ENCODE measurements around the gene OR11A1.

The OR11A1 gene, protein sequence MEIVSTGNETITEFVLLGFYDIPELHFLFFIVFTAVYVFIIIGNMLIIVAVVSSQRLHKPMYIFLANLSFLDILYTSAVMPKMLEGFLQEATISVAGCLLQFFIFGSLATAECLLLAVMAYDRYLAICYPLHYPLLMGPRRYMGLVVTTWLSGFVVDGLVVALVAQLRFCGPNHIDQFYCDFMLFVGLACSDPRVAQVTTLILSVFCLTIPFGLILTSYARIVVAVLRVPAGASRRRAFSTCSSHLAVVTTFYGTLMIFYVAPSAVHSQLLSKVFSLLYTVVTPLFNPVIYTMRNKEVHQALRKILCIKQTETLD

DNA sequence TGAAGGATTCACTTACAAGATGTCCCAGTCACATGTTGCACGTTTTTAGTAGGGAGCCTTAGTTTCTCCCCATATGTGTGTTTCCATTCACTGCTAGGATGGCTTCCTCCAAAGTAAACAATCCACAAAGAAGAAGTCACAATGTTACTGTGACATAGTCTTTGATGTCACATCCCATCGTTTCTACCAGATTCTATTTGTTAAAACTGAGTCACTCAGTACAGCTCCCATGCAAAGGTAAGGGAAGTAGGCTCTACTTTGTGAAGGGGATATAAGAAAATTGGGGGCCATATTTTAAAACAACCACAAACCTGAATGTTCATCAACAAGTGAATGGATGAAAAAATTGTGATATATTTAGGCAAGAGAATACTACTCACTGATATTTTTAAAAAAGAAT, at the start of gene OR11A1, which contains the start of gene OR2H1:
TSS of gene OR11A1 (minus strand) at position 101 of the 400 bp plus-strand sequence. CDS start 29,430 bp downstream, outside the sequence.
TSS of gene OR2H1 (plus strand) at position 185 of the 400 bp plus-strand sequence. CDS start 4,615 bp downstream, outside the sequence.
- DNase-seq: no peak

DNA sequence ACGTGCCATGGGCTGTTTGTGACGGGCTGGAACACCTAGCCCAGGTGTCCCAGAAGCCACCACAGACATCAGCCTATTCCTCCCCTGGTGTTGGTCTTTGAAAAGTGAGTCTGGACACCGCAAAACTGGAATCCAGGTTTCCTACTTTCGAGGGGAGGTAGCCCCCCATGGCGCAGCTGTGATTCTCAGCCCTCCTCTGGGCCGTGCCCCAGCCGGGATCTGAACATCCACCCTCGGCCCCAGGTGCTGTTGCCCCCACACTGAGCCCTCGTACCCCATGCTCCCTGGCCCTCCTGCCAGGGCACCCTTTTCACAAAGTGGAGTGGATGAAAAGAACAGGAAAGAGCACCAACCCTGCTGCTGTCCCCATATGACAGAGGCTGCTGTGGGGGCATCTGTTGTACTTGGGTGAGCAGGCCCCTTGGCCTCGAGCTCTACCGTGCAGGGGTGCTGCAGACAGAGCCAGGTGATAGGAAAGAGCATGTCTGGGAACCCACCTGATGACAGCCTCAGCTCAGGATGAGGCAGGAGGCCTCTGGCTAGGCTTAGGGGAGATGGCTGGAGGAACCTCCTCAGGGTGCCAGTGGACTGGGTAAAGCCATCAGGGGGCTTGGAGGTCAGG, 49.7 kb upstream of the OR11A1 start:
- DNase-seq: no peak

DNA sequence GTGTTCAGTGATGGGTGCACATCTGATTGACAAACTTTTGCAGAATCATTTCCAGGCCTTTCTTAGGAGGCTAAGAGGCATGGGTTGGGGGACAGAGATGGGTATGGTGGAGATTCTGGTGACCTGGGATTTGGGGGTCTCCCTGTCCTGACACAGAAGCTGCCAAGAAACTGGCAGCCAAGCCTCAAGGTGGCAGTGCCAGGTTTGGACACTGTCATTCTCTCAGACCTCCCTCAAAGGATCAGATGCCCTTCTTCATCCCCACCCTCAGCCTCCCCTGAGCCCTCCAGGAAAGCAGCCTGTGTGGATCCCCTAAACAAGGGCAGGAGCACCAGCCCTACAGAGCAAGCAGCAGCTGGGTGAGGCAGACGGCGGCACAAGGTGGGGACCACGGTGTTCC, 48.9 kb upstream of the OR11A1 start:
- no peak for DNase-seq

DNA sequence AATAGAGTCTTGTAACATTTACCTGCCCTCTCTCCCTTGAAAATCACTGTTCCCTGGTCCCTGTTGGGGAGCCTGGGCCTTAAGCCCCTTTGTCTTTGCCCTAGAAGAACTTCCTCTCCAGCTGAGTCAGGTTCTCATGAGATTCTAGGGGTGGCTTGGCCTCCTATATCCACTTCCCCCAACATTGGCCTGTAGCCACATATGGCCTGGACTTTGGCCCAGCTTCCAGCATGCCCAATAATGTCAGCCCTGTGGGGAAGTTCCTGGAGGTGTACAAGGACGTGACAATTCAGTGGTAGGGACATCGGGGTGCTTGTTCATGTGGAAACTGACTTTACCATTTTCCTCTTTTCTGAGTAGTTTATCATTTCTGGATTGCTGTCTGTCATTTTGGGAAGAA, 48.1 kb upstream of the OR11A1 start:
- no peak for DNase-seq

DNA sequence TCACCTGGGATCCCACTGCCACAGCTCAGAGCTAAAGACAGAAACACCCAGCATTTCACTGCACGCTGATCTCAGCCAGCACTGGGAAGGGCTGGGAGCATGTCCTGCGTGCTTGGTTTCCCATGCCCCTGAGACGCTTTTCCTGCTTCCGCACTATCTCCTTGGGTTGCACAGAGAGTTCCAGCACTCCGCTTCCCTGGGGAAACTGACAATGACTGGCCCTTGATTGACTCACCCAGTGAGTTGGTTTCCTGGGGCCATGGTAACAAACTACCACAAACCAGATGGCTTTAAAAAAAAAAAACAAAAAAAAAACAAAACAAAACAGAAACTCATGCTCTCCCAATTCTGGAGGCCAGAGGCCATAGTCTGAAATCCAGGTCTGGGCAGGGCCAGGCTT, 45.7 kb upstream of the OR11A1 start:
- no peak for DNase-seq

DNA sequence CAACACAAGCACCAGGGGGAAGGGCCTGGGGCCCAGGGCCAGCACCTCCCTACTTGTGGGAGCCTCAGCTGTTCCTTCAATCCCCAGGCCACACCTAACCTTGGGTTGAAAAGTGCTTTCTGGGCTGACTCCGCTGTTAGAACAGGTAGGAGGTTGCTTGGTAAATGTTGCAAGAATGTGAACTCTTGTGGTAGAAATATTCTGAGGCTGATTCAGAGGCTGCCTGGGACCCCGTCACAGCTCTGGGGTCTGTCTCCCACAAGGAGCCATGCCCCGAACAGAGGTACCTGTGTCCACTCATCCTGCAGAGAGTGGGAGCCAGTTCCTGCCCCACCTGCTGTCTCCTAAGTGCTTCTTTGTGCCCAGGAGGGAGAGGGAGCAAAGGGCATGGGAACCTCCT, 45.3 kb upstream of the OR11A1 start:
- no peak for DNase-seq

DNA sequence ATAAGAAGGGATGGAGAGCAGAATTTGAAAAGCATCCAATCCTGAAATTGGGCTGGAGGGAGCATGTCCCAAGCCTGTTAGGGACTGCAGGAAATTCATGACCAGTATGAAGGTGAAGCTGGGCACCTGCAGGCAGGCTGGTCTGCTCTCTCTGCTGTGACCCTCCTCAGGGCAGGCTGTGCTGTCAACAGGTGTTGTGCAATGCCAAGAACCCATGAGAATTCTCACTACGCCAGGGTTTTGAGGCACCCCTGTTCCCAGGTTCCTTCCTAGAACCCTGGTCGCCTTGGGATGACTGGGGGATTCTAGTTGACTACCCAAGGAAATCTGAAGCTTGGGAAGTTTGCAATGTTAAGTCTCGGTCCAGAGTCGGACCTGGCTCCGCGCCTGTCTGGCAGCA, 44.2 kb upstream of the OR11A1 start:
- no peak for DNase-seq

DNA sequence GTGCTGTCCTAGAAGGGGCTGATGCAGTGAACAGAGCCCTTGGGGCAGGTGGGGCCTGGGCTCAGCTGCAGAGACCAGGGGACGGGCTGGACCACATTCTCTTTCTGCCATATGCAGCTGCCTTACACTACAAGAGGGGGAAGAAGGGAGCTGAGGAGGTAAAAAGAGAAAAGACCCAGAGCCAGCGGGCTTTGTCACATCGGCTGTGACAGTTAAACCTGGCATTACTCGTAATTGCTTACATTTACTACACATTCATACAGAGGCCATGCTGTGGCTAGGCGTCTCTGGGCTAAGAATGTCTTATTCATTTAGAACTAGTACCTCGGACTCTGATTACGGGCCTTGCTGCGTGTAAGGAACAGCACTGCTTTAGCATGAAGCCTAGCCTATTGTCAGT, 43.7 kb upstream of the OR11A1 start:
- DNase-seq: no peak

DNA sequence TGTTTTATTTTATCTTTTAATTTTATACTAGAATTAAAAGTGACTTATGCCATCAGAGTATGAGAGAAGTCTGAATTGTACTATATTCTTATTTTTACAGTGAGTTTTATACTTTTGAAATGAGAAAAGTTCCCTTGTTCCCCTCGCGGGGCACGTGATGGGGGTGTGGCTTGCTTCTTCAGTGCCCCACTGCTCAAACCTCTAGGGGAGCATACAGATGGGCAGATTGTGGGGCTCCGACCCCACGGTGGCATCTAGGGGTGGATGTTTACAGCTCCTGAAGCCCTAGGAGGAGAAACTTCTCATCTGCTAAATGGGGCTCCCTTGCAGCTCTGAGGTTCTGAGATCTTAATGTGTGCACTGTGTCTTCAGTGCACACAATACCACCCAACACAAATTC, 42.8 kb upstream of the OR11A1 start:
- no peak for DNase-seq

DNA sequence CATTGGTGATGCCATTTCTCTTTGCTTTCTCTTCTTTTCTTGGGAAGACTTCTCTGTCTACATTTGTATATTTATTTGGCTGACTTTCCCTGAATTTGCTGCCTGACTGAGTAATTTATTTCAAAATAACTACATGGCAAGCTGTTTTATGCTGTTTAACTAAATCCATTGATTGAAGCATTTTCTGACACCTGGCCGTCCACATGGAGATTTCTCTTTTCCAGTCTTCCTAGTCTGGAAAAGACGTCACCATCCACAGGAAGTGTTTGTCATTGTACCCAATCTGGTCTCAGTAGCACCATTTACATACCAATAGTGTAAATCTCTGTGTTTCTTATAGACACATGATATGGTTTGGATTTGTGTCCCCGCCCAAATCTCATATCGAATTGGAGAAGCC, 40.1 kb upstream of the OR11A1 start:
- DNase-seq: no peak

DNA sequence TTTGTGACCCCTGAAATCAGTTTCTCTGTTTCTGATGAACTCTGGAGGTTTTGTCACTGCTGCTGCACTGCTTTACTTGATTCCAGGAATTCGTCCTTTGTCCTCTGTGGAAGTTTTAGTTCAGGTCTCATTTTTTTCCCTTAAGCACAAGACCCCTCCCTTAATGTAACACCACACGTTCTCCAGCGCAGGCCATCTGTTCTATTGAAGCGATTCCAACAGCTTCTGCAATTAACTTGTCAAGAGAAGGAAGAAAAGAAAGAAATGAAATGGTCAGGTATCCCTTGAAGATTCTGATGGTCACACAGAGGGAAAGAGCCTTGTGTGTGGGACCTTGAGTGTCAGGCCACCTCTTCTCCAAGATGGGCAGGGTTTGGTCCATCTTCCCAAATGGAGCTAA, 38.7 kb upstream of the OR11A1 start:
- no peak for DNase-seq

DNA sequence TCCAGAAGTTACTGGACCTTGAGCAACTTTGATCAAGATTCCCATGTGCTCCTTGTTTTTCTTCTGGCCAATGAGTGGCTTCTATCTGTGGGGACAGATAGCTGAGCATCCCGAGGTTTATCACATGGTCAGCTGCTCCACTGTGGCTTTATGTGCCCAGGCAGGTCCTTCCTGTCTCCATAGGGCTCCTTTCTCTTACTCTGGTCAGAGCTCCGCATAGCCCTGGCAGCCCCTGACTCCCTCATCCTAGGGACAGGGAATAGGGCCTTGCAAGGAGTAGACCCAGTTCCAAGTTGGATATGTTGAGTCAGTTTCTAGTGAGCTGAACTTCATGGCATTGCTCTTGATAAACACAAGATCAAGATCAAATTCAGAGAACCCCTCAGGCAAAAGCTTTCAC, 37.3 kb upstream of the OR11A1 start:
- DNase-seq: no peak

DNA sequence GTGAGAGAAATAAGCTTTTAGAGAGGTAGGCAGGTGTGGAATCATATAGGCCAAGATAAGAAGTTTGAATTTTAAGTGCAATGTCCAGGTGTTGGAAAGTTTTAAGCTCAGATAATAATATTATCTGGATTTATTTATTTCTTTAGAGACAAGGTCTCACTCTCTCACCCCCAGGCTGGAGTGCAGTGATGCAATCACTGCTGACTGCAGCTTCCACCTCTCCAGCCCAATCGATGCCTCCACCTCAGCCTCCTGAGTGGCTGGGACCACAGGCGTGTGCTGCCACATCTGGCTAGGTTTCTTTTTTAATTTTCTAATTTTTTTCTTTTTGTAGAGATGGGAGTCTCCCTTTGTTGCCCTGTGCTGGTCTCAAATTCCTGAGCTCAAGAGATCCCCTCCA, 36.4 kb upstream of the OR11A1 start:
- DNase-seq: no peak

DNA sequence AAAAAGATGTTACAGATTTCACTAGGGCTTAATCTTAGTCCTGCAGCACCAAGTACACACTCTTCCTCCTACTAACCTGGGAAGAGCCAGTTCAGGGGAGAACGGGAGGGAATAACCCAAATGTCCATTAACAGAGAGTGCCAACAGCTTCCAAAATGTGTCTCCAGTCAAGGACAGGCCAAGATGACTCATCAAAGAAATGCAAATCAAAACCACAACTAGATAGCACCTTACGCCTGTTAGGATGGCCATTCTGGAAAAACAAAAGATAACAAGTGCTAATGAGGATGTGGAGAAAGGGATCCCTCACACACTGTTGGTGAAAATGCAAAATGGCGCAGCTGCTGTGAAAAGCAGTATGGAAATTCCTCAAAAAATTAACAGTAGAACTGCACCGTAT, 34.7 kb upstream of the OR11A1 start:
- no peak for DNase-seq

DNA sequence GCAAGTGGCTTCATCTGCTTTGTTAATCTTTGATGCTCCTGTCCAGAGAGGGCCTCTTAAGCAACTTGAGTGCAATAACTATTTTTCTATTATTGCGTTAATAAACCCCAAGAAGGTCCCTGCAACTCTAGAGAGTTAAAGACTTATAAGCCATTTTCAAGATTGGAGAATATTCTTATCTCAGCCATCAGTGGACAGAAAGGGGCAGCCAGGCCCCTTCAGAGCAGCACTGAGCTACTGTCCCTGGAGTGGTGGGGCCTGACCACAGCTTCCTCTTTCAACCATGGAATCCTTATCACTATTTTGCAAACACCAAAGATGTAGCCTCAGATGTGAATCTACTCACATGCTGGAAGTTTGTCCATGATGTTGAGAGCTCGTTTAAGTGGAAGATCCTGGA, 33.7 kb upstream of the OR11A1 start:
- no peak for DNase-seq

DNA sequence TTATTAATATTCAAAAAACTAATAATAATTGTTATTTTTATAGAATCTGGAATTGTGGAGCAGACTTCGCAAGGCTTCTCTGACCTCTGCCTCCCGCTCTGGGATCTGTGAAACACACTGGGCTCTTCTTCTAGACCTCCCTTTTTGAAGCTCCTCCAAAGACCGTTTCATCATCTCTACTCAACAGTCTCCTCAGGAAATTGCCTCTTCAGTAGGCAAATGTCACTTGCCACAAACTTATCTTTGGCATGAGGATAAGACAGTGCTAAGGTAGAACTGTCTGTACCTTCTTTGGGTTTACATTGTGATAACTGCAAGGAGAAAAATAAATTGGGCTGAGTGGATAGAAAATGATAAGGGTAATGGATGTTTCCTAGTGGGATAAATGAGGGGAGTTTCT, 33.2 kb upstream of the OR11A1 start:
- DNase-seq: no peak

DNA sequence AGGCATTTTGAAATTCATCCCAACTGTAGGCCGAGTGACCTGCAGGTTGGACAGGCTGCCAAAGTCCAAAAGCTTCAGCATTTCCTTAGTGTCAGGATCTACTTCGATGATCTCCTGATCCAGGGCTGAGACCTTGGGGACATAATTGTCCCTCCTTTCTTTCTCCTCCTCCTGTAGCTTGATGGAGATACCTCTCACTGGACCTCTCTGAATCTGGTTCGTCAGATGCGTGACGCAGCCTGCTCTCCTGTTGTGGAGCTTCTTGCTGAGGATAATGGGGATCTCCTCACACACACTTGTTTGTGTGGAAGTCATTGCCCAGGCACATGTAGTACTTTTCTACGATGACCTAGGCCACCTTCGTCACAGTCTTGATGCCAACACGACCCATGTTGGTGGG, 32.4 kb upstream of the OR11A1 start:
- DNase-seq: no peak

DNA sequence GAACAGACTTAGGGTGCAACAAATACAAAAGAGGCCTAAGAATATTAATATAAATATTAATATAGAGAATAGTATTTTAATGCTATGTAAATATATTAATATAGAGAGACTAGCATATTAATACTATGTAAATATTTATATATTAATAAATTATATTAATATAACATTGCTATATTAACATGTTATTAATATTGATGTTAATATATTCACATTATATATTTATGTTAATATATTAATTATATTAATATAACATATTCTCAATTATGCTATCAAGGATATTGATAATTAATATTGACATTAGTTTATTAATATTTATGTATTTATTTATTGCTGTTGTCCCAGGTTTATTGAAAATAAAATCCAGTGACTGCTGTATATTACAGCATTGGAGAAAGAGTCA, 32.0 kb upstream of the OR11A1 start:
- DNase-seq: no peak

DNA sequence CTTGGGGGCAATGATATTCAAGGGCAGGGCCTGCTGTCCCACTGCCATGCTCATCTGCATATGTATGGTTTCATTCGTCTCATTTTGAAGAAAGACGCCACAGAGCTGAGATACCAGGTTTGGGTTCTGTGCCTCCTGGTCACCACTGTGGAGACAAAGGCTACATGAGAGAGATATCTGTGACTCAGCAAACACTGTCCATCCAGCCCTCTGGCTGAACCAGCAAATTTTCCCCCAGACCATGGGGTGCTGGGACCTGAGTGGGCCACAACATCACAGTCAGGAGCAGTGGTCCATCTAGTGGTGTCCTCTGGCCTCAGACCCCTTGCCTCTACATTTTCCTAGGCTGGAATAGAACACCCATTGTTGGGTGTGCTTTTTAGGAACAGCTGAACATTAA, 30.8 kb upstream of the OR11A1 start, which contains the start of gene MAS1L:
TSS of gene MAS1L (minus strand) at position 297 of the 400 bp plus-strand sequence. CDS start at position 243, 54 bp downstream.
- no peak for DNase-seq

DNA sequence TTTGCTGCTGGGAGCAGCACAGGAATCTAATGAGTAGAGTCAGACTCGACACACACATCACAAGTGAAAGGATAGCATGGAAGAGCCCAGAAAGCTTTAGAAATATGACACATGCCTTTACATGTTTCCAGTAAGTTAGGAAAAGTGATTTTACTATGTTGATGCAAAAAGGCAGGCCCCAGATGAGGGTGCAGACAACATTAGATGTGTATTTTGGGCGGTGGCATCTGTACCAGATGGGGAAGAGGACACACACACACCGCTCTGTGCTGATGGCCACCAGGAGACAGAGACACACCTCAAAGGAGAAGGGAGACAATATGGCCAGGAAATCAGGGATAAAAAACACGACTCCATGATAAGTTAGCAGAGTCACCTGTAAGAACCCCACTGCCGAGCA, 30.3 kb upstream of the OR11A1 start:
- DNase-seq: no peak

DNA sequence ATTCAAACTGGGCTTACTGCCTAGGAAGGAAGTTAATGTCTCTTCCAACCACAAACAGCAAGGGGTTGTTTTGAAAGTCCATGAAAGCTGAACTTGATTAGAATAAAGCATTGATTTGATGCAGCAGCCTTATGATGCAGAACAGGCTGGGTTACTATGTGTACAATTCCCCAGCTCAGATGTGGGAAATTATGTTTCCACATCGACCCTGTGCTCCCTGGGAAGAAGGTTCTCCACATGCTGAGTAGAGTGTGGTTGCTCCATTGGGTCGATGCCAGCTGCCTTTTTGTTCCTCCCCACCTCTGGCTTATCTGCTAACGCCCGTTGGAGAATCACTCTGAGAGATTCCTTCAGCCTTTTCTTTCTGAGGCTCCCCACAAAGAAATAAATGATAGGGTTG, 29.7 kb upstream of the OR11A1 start:
- no peak for DNase-seq

DNA sequence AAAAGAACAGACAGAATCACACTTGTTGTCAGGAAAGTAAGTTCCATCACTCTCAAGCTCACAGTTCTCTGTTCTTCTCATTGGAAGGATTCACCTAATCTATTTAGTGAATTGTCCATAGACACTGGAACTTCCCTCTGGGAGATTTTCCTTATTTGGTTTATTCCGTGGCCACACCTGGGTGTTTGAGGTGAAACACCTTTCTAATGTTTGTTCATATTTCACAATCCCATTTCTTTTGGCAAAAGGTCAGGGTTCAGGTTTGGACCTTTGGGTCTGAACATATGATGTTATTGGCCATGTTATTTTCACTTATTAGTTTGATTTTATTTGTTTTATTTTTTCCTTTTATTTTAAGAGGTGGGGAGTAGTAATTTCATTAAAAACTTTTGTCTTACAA, 26.9 kb upstream of the OR11A1 start:
- no peak for DNase-seq

DNA sequence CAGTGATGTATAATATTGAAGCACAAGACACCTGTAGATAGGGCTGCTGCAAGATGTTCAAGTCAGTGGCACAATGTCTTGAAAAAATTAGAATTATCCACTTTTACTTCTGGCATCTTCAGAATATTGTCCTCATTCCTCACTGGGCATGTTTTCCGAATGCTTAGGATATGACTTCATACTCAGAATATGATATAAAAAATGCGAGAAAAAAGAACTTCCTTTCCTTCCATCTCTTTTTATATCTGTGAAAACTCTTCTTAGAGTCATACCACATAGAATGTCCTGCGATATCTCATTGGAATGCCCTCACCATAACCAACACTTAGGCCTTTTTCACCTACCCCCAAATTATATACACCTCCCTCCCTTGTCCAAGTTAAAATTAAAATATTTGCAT, 26.3 kb upstream of the OR11A1 start:
- DNase-seq: no peak

DNA sequence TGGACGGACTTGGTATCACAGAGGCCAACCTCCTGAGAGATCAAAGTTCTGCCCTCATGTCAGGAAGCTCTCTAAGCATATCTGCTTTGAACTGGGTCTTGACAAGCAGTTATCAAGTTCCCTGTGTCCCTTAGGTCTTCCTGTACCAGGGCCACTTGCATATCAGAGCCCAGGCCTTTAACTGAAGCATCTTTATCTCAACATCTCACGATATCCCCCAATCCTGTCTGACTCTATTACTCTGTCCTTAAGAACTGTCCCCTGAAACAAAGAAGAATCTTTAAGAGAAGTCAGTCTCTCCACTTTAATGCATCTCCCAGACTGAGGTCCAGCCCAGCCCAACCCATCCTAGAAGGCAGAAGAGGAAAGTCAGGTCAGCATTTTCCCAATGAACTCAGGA, 22.7 kb upstream of the OR11A1 start:
- DNase-seq: no peak

DNA sequence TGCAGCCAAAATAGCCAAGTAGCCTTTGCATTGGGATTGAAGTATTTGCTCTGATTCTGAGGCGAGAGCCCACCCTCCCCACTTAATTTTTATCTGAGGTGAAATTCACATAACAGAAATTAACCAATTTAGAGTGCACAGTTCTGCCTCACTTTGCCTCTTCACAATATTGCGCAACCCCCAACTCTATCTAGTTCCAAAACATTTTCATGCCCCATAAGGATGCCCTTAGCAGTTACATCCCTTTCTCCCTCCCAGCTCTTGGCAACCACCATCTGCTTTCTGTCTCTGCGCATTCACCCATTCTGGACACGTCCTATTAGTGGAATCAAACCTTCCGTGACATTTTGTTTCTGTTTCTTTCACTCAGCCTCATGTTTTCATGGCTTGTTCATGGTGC, 21.9 kb upstream of the OR11A1 start:
- no peak for DNase-seq

All from CD4-positive, alpha-beta T cell treated with Interleukin-1 beta for 1 hour (primary cell).